ENCODE data around the gene BRINP1. TPM values are rescaled to one million over a fixed set of nuclear protein-coding genes. Genes with fewer than 3 reads are reported as not detected.

The BRINP1 gene
- total RNA-seq, 1 experiment from 2014 or later, result 14.0 TPM

DNA sequence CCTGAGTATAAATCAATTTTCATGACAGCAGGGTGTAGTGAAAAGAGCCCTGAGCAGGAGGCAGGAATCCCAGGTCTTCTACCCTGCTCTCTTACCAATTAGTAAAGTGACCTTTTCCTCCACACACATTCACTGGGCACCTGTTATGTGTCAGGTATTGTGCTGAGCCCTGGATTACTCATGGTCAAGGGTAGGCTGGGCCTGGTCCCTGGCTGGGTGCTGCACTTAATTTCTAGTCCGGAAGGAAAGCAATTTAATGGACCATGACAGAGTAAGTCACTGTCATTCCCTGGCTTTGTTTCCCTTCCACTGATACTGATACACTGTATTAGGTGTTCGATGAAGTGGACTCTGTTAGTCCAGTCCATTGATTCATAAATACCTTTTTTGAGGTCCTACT, 29.1 kb upstream of the BRINP1 start:
- Histone ChIP-seq H2AFZ (ENCODE audit: low read length) (no peak overlapping the region), H2AK5ac (ENCODE audit: insufficient read length, low read length) (no peak overlapping the region), H4K5ac (ENCODE audit: insufficient read length, low read depth, low read length) (no peak overlapping the region), H2BK15ac (ENCODE audit: low read depth, low read length) (no peak overlapping the region), H3K9me3 (ENCODE audit: control insufficient read depth, low read depth, low read length) (no peaks in the 10 kb centered on the region), H3K79me1 (ENCODE audit: insufficient read depth, low read depth, low read length, poor library complexity, severe bottlenecking) (no peaks in the 10 kb centered on the region), H2BK20ac (ENCODE audit: low read depth, low read length, poor library complexity, severe bottlenecking) (no peak overlapping the region), H3K4ac (ENCODE audit: low read depth, low read length) (no peak overlapping the region), H4K91ac (ENCODE audit: insufficient read length, low read depth, low read length) (no peak overlapping the region), H4K20me1 (ENCODE audit: control insufficient read depth, insufficient read depth, insufficient read length) (no peaks in the 10 kb centered on the region), H4K8ac (replicated peaks; ENCODE audit: insufficient read length, low read depth, low read length) (no peak overlapping the region), H3K9ac (ENCODE audit: extremely low read depth, insufficient read length, low read length) (no peak overlapping the region), H3K23me2 (ENCODE audit: insufficient read length, low read depth, low read length, poor library complexity, severe bottlenecking) (no peaks in the 10 kb centered on the region), H3K4me2 (ENCODE audit: insufficient read depth, insufficient read length, low read length) (no peak overlapping the region), H3K18ac (ENCODE audit: insufficient read length, low read depth, low read length) (no peak overlapping the region), H3K79me2 (ENCODE audit: insufficient read depth, low read length) (no peaks in the 10 kb centered on the region), H2BK120ac (ENCODE audit: low read depth, low read length, poor library complexity, severe bottlenecking) (no peak overlapping the region), H3K14ac (ENCODE audit: insufficient read depth, low read length) (no peak overlapping the region), H3K56ac (ENCODE audit: insufficient read length, low read depth, low read length) (no peak overlapping the region), H2BK12ac (ENCODE audit: insufficient read length, low read depth, low read length) (no peak overlapping the region), H3T11ph (ENCODE audit: low read length) (no peak overlapping the region), H3K27me3 (ENCODE audit: insufficient read depth, low read length) (no peaks in the 10 kb centered on the region), H3K23ac (ENCODE audit: insufficient read length, low read depth, low read length) (no peak overlapping the region), H3K27ac (ENCODE audit: insufficient read length, low read depth, low read length) (no peak overlapping the region), H3K4me1 (ENCODE audit: insufficient read depth, low read length) (no peaks in the 10 kb centered on the region), H2BK5ac (ENCODE audit: insufficient read length, low read length) (no peak overlapping the region)
- no peaks in the 10 kb centered on the region for H3K36me3 Mint-ChIP-seq (ENCODE audit: insufficient read depth in 1 of 3, low read depth in 3 of 3)
- H3K27ac Mint-ChIP-seq, result no peak overlapping the region
- H3K27me3 Mint-ChIP-seq (ENCODE audit: low read depth), result no peaks in the 10 kb centered on the region
- H3K4me3 Mint-ChIP-seq, result no peak overlapping the region
- WGBS (ENCODE audit: extremely low coverage, insufficient read length, low lambda C conversion rate), result no CpG with 5 or more reads among the region's 2 CpGs
- H3K4me1 Mint-ChIP-seq, result peaks cover 4 to 19% of the 10 kb centered on the region in 2 experiments
- DNase-seq, result no peak
- TF ChIP-seq, protein P1, sequence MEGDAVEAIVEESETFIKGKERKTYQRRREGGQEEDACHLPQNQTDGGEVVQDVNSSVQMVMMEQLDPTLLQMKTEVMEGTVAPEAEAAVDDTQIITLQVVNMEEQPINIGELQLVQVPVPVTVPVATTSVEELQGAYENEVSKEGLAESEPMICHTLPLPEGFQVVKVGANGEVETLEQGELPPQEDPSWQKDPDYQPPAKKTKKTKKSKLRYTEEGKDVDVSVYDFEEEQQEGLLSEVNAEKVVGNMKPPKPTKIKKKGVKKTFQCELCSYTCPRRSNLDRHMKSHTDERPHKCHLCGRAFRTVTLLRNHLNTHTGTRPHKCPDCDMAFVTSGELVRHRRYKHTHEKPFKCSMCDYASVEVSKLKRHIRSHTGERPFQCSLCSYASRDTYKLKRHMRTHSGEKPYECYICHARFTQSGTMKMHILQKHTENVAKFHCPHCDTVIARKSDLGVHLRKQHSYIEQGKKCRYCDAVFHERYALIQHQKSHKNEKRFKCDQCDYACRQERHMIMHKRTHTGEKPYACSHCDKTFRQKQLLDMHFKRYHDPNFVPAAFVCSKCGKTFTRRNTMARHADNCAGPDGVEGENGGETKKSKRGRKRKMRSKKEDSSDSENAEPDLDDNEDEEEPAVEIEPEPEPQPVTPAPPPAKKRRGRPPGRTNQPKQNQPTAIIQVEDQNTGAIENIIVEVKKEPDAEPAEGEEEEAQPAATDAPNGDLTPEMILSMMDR (conservative IDR thresholded peaks at IDR 0.05), result no peak
- no peaks in the 10 kb centered on the region for H3K9me3 Mint-ChIP-seq

Data from H9 (cell line).